Chondrocyte (in vitro differentiated cells): ENCODE measurements around the gene YIPF5. TPM values are rescaled to one million over a fixed set of nuclear protein-coding genes. Genes with fewer than 3 reads are reported as not detected.

Experiments
- DNase-seq: peaks from one replicate; pipeline ENCODE4 v3.0.0; 2021; ENCODE audit warnings: mixed read lengths, low spot score
- H3K27ac Mint-ChIP-seq: one replicate; pipeline ENCODE4 v1.8.0; 2021; ENCODE audit warnings: mild to moderate bottlenecking, moderate library complexity, mixed read lengths; ENCODE audit not compliant: unreplicated experiment
- H3K27me3 Mint-ChIP-seq: 2 replicates; pipeline ENCODE4 v1.8.0; 2021; ENCODE audit warnings: low read depth, mixed read lengths
- H3K36me3 Mint-ChIP-seq: 2 replicates; pipeline ENCODE4 v1.8.0; 2021; ENCODE audit warnings: low read depth, mixed read lengths
- H3K4me1 Mint-ChIP-seq: 2 replicates; pipeline ENCODE4 v1.8.0; 2021; ENCODE audit warnings: low read depth, mild to moderate bottlenecking, mixed read lengths
- H3K4me3 Mint-ChIP-seq: one replicate; pipeline ENCODE4 v1.8.0; 2021; ENCODE audit warnings: mild to moderate bottlenecking, moderate library complexity, mixed read lengths; ENCODE audit not compliant: unreplicated experiment
- H3K9me3 Mint-ChIP-seq: 2 replicates; pipeline ENCODE4 v1.8.0; 2021; ENCODE audit warnings: low read depth, mixed read lengths
- total RNA-seq: library from RNA; stranded (reverse); gene quantifications from 3 replicates; pipeline ENCODE4 v1.2.1, GENCODE V29; 2021
- TF ChIP-seq, protein P1 (sequence below): fragments of 200-600 bp; sonication (generic); IDR thresholded peaks from 2 replicates; pipeline ENCODE4 v1.5.0; 2021; ENCODE audit warnings: antibody characterized with exemption, mild to moderate bottlenecking, moderate library complexity

YIPF5 gene
- total RNA-seq, 1 donor from 2014 or later: 113 TPM

DNA sequence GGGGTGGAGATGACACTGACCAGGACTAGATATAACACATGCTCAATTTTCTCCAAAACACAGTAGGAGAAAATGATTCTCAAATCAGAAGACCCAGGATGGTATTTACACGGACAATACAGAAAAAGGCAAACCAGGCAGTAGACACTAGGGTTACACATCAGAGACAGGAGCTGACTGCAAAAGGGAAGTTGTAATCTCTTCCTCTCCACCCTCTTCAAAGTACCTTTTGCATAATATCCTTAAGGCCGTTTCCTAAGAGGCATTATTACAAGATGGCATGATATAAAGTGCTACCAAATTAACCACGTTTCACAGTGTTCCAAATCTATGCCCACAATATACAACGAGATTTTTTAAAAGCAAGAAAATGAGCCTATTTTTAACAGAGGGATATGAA lies 39.2 kb downstream of the YIPF5 start:
- no peaks in the 10 kb centered on the region for H3K27me3 Mint-ChIP-seq
- H3K36me3 Mint-ChIP-seq: no peaks in the 10 kb centered on the region
- TF ChIP-seq, protein P1, sequence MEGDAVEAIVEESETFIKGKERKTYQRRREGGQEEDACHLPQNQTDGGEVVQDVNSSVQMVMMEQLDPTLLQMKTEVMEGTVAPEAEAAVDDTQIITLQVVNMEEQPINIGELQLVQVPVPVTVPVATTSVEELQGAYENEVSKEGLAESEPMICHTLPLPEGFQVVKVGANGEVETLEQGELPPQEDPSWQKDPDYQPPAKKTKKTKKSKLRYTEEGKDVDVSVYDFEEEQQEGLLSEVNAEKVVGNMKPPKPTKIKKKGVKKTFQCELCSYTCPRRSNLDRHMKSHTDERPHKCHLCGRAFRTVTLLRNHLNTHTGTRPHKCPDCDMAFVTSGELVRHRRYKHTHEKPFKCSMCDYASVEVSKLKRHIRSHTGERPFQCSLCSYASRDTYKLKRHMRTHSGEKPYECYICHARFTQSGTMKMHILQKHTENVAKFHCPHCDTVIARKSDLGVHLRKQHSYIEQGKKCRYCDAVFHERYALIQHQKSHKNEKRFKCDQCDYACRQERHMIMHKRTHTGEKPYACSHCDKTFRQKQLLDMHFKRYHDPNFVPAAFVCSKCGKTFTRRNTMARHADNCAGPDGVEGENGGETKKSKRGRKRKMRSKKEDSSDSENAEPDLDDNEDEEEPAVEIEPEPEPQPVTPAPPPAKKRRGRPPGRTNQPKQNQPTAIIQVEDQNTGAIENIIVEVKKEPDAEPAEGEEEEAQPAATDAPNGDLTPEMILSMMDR: no peak

DNA sequence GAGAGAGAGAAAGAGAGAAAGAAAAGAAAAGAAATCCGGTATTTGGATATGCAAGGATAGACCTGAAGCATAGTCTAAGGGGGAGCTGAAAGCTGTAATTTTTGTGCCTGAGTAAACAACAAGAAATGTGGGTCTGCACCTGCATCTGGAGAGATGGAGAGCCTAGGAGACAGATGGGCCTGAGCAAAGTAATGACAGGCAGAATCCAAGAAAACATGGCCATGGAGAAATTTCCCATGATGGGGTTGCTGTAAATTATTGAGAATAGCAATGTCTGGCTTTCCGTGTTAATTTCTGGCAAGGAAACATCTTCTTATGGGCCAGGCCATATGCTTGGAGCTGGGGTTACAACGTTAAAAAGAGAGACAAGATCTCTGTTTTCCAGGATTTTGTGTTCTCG lies 40.2 kb downstream of the YIPF5 start:
- Mint-ChIP-seq H3K27me3 (no peaks in the 10 kb centered on the region), H3K4me1 (no peaks in the 10 kb centered on the region), H3K27ac (no peak overlapping the region), H3K4me3 (no peak overlapping the region), H3K9me3 (no peaks in the 10 kb centered on the region), H3K36me3 (no peaks in the 10 kb centered on the region)
- TF ChIP-seq, protein P1: no peak
- no peak for DNase-seq

More for the DNA sequence above, 39.2 kb downstream of the YIPF5 start:
- no peak overlapping the region for H3K4me3 Mint-ChIP-seq
- H3K27ac Mint-ChIP-seq: no peak overlapping the region
- DNase-seq: no peak
- H3K4me1 Mint-ChIP-seq: no peaks in the 10 kb centered on the region
- no peaks in the 10 kb centered on the region for H3K9me3 Mint-ChIP-seq

DNA sequence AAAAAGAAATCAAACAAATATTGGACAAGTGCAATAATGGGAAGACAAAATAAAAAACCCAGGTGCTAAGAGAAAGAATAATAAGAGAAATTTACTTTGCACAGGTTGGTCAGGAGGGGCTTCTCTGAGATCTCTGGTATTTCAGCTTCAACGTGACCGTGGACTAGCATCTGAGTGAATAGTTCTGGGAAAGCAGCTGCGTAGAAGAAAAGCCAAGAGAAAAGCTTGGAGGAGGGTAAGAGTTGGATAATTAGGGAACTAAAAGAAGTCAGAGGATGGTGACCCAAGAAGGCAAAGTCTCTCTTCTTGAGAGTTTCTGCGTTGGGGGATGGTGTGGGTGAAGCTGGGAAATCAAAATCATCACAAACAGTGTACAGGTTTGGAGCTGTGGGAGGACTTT lies 41.6 kb downstream of the YIPF5 start:
- no peaks in the 10 kb centered on the region for H3K9me3 Mint-ChIP-seq
- H3K36me3 Mint-ChIP-seq: no peaks in the 10 kb centered on the region
- TF ChIP-seq, protein P1: no peak
- no peak overlapping the region for H3K27ac Mint-ChIP-seq
- H3K4me3 Mint-ChIP-seq: no peak overlapping the region
- H3K4me1 Mint-ChIP-seq: no peaks in the 10 kb centered on the region
- no peaks in the 10 kb centered on the region for H3K27me3 Mint-ChIP-seq
- no peak for DNase-seq

DNA sequence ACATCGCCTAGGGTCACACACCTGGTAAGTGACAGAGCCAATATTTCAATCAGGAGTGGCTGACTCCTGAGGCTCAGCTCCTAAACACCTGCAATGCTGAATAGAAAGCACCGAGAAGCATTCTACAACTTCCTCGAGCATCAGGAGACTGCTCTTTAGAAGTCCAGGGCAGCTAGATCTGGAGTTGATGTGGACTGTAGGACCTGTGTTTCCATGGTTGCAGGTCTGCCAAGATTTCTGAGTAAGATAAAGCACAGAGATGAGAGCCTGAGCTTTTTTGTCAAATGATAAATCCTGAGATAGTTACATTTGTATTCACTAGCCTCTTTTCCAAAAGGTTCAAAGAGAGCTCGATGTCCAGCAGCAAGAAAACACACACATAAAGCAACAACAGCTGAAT lies 43.8 kb downstream of the YIPF5 start:
- H3K27ac Mint-ChIP-seq: no peak overlapping the region
- no peak for DNase-seq
- no peaks in the 10 kb centered on the region for H3K9me3 Mint-ChIP-seq
- TF ChIP-seq, protein P1: no peak
- H3K36me3 Mint-ChIP-seq: no peaks in the 10 kb centered on the region
- no peak overlapping the region for H3K4me3 Mint-ChIP-seq
- no peaks in the 10 kb centered on the region for H3K27me3 Mint-ChIP-seq
- H3K4me1 Mint-ChIP-seq: no peaks in the 10 kb centered on the region

DNA sequence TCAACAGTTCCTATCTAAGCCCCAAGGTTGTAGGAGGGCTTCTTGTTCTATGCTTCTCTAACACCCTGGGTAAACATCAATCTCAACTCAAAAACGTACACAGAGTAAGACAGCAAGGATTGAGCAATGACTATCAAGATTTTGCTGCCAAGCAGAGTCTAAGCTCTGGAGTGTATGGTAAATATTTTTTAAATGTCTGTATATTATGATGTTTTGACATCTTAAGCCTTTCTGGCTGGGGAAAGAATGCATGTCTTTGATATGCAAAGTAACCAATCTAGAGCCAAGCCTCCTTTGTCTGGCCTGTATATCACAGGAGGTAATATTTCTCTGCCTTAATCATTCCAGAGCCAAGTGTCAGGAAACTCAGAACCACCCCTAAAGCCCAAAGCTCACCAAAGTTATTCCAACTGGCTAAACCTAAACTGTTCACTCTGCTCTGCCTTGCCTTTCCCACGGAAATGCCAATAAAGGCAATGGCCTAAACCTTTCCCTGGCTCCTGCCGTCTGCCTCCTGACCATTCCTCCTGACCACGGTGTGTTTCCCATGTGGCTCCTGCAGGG lies 45.2 kb downstream of the YIPF5 start:
- TF ChIP-seq, protein P1: no peak
- no peaks in the 10 kb centered on the region for H3K36me3 Mint-ChIP-seq
- no peak overlapping the region for H3K27ac Mint-ChIP-seq
- DNase-seq: no peak
- no peaks in the 10 kb centered on the region for H3K27me3 Mint-ChIP-seq
- H3K4me1 Mint-ChIP-seq: no peaks in the 10 kb centered on the region
- H3K9me3 Mint-ChIP-seq: peaks cover 2% of the 10 kb centered on the region
- H3K4me3 Mint-ChIP-seq: no peak overlapping the region
